RPMI7951 (cell line): ENCODE results near the gene ZBTB3. TPM values are rescaled to one million over a fixed set of nuclear protein-coding genes. Genes with fewer than 3 reads are reported as not detected.
"Not testable (repeated sequence)": the region's sequence is repeated elsewhere in the genome, so short reads cannot be mapped to it uniquely, and the experiment has no call there.

ENCODE experiments used
- DNase-seq: peaks from one replicate; pipeline ENCODE4 v3.0.0-alpha.2; 2012; ENCODE audit warnings: low read depth
- total RNA-seq: library from RNA; depleted of rRNA; stranded (reverse); fragments of >200 nt; shearing (Covaris generic); gene quantifications from 2 replicates; pipeline ENCODE4 v1.2.3, GENCODE V29; 2014; rRNA removed

Gene ZBTB3
- total RNA-seq, 1 experiment from 2014 or later = 11.4 TPM

DNA sequence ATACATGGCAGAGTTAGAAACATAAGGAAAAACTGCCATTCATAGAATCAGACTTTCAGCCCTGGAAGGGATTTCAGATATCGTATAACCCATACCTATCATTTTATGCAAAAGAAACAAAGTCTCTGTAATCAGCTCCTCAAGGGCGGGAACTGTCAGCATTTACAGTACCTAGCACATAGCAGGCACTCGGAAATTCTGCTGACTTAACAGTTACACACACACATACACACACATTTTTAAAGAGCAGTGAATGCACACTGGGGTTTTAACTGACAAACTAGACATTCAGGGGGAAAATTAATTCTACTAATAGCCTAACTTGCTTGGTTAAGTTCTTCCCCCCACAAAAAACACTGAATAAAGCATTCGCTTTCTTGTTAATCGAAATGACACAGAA lies 37.8 kb downstream of the ZBTB3 start:
- DNase-seq = no peak

- no peak for DNase-seq
Measured at GRCh38 chr11:62715150-62716130, 38.5 kb downstream of the ZBTB3 start.

GRCh38 chr11:62713343-62713742 lies 40.6 kb downstream of the ZBTB3 start:
- no peak for DNase-seq

- no peak for DNase-seq
Measured at GRCh38 chr11:62712861-62713260, 41.1 kb downstream of the ZBTB3 start.

DNA sequence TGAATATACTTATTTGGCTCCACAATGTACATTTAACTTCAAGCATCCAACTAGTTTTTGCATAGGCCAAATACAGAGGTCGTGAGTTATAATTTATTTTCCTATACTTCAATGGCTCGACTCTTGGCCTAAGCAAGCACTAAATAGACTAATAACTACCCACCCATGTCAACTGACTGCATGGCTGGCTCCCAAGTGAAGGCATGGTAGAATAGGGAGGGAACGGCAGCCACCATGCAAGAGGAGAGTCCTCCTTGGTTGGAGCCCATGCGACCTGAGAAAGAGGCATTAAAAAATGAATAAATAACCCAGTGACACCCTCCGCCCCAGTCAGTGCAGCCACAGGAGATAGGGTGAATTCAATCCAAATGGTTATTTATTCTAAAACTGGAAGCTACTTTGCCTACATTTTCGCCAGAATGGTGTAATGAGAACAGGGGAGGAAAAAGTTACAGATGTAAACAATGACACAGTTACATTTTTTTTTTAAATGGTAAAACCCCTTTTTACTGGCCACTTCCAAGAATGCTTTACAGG lies 41.6 kb downstream of the ZBTB3 start:
- DNase-seq = no peak

DNA sequence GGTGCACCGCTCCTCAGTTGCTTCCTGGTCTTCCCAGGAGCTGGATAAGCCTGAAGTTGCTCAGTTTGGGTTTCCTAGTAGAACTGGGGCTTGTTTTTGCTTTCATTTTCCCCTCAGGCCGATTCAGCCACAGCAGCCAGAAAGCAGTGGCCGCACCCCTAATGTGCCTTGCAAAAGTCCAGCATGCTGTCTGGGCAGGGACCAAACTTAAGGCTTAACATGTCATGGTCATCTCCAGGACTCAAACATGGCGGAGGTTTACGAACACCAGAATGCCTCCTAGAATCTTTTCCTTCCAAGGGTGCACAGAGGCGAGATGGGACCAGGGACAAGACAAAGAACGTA lies 44.0 kb downstream of the ZBTB3 start:
- peak; percentile 54 for DNase-seq

DNA sequence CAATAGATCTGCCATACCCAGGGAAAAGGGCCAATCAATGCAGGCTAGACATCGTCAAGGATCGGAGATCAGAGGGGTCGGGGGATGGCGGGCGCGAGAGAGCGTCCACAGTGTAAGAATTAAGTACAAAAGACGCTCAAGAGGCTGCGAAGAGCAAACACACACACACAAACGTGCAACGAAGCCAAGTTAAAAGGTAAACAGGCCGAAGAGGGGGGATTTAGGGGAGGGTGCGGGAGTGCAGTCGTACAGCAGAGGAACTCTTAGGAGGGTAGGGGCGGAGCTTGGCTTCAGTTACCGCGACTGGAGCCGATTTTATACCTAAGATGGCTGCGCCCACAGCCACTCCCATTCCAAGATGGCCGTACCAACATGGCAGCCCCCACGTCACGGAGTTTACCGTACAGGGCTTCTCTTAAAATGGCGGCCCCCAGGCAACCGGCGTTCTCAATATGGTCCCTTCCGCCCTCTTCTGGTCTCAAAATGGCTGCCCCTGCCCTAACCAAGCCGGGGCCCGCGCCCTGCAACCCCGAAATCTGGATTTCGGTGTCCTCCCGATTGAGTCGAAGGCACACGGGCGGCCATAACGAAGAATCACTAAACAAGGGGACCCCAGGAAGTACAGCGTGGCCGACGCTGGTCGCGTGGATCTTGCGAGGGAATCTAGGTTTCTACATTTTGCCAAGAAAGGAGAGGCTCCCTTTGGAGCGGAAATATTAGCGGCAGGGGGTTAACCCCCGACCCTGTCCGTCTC lies 44.5 kb downstream of the ZBTB3 start:
- peak; percentile 96 for DNase-seq

DNA sequence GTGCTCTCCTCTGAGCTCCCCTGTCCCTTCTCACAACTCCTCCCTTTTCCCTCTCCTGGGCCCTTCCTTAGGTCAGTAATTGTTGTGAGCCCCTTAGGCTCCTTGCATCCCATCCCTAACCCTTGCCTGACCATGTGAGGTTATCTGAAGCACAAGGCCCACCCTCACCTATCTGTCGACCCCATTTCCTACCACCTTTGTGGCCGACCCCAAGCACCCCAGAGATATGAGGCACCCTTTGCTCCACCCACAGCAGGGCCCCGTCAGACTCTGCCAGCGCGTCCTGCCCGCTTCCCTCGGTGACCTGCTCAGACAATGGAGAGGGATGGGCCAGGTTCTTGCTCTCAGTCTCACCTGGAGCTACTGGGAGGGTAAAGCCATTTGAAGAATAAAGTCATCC lies 45.2 kb downstream of the ZBTB3 start:
- DNase-seq = no peak

DNA sequence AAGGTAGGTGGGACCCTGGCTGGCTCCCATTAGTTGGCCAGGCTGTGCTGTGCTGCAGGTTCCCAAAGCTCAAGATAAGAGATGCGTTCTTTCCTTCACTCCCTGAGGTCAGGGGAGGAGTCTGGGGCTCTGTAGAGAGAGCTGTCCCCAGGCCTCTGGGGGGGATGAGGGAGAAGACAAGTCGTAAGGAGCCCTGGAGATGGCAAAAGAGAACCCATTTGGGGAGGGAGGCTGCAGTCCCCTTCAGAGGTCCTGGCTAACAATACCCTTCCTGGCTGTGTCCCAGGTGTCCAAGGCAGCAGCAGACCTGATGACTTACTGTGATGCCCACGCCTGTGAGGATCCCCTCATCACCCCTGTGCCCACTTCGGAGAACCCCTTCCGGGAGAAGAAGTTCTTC lies 45.6 kb downstream of the ZBTB3 start:
- DNase-seq = no peak

- no peak for DNase-seq
Measured at GRCh38 chr11:62707277-62707861, 46.6 kb downstream of the ZBTB3 start, which contains the start of the genes BSCL2 and GNG3. TSS of gene BSCL2 (minus strand) at chr11:62707424. CDS start at chr11:62707195, 229 bp downstream. TSS of gene GNG3 (plus strand) at chr11:62707676. CDS start at chr11:62708296, 620 bp downstream.

- no peak for DNase-seq
Measured at GRCh38 chr11:62706850-62707247, 47.1 kb downstream of the ZBTB3 start.

GRCh38 chr11:62705880-62706849 lies 47.8 kb downstream of the ZBTB3 start:
- peak; percentile 95 for DNase-seq

DNA sequence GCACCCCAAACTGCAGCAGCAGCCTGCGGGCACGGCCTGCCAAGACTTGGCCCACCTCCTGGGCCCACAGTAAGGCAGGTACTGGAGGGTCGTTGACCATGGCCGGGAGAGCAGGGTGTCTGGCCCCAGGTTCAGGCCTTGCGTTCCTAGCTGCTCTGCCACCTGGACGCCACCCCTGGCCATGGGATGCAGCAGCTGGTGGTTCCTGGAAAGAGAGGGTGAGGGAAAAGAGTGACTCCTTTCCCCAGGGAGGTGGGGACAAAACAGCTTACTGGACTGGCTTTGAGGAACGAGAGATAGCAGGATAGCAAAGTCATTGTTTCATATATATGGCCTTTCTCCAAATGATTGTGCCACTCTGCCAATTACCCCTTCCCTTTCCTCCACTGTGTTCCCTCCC lies 48.5 kb downstream of the ZBTB3 start:
- no peak for DNase-seq

DNA sequence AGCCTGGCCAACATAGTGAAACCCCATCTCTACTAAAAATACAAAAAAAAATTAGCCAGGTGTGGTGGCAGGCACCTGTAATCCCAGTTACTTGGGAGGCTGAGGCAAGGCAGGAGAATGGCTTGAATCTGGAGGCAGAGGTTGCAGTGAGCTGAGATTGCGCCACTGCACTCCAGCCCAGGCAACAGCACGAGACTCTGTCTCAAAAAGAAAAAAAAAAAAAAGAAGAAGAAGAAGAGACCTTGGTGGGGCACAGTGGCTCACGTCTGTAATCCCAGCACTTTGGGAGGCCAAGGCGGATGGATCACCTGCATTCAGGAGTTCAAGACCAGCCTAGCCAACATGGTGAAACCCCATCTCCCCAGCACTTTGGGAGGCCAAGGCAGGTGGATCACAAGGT lies 50.0 kb downstream of the ZBTB3 start:
- DNase-seq = not testable (repeated sequence)

- no peak for DNase-seq
Measured at GRCh38 chr11:62702246-62702645, 51.7 kb downstream of the ZBTB3 start.

Other genes starting within 250 kb of the ZBTB3 start
- 184 and 206 TPM in 2 replicates for gene AHNAK, start 207.4 kb downstream of the ZBTB3 start, total RNA-seq
- gene EEF1G, start 180.3 kb downstream of the ZBTB3 start, total RNA-seq = 841 and 1,053 TPM in 2 replicates
- gene TUT1, start 162.6 kb downstream of the ZBTB3 start, total RNA-seq = 4.7 and 5.3 TPM in 2 replicates
- gene MTA2, start 152.3 kb downstream of the ZBTB3 start, total RNA-seq = 91.2 and 103 TPM in 2 replicates
- 7.1 and 13.8 TPM in 2 replicates for gene EML3, start 141.4 kb downstream of the ZBTB3 start, total RNA-seq
- gene ROM1, start 140.9 kb downstream of the ZBTB3 start, total RNA-seq = 2.5 and 3.6 TPM in 2 replicates
- gene B3GAT3, start 132.2 kb downstream of the ZBTB3 start, total RNA-seq = 23.3 and 27.1 TPM in 2 replicates
- gene GANAB, start 107.5 kb downstream of the ZBTB3 start, total RNA-seq = 136 and 159 TPM in 2 replicates
- 10.7 and 14.8 TPM in 2 replicates for gene INTS5, start 100.9 kb downstream of the ZBTB3 start, total RNA-seq
- gene C11orf98, start 89.0 kb downstream of the ZBTB3 start, total RNA-seq = 69.0 and 73.3 TPM in 2 replicates
- gene CSKMT, start 88.8 kb downstream of the ZBTB3 start, total RNA-seq = 3.8 and 5.6 TPM in 2 replicates
- 19.6 and 26.6 TPM in 2 replicates for gene UQCC3, start 82.5 kb downstream of the ZBTB3 start, total RNA-seq
- 4.6 and 6.1 TPM in 2 replicates for gene LBHD1, start 81.9 kb downstream of the ZBTB3 start, total RNA-seq
- 107 and 128 TPM in 2 replicates for gene UBXN1, start 75.1 kb downstream of the ZBTB3 start, total RNA-seq
- gene LRRN4CL, start 64.6 kb downstream of the ZBTB3 start, total RNA-seq = 6.0 and 6.2 TPM in 2 replicates
- 65.0 and 71.0 TPM in 2 replicates for gene BSCL2, start 46.7 kb downstream of the ZBTB3 start, total RNA-seq
- not detected in 2 replicates for gene GNG3, start 46.5 kb downstream of the ZBTB3 start, total RNA-seq
- 10.2 and 11.8 TPM in 2 replicates for gene HNRNPUL2, start 26.7 kb downstream of the ZBTB3 start, total RNA-seq
- gene TTC9C, start 25.7 kb downstream of the ZBTB3 start, total RNA-seq = 56.6 and 68.4 TPM in 2 replicates
- gene POLR2G, start 7.4 kb upstream of the ZBTB3 start, total RNA-seq = 182 and 189 TPM in 2 replicates
- 15.1 and 18.1 TPM in 2 replicates for gene TAF6L, start 17.2 kb upstream of the ZBTB3 start, total RNA-seq
- gene TMEM179B, start 33.2 kb upstream of the ZBTB3 start, total RNA-seq = 88.3 and 110 TPM in 2 replicates
- gene TMEM223, start 37.8 kb upstream of the ZBTB3 start, total RNA-seq = 41.0 and 55.3 TPM in 2 replicates
- 24.9 and 26.1 TPM in 2 replicates for gene NXF1, start 51.3 kb upstream of the ZBTB3 start, total RNA-seq
- gene STX5, start 77.9 kb upstream of the ZBTB3 start, total RNA-seq = 40.7 and 43.1 TPM in 2 replicates
- gene TEX54, start 78.7 kb upstream of the ZBTB3 start, total RNA-seq = not detected in 2 replicates
- gene WDR74, start 85.4 kb upstream of the ZBTB3 start, total RNA-seq = 61.3 and 80.4 TPM in 2 replicates
- 85.2 and 94.7 TPM in 2 replicates for gene SLC3A2, start 126.7 kb upstream of the ZBTB3 start, total RNA-seq
- gene CHRM1, start 167.2 kb upstream of the ZBTB3 start, total RNA-seq = not detected in 2 replicates
- gene SLC22A6, start 230.8 kb upstream of the ZBTB3 start, total RNA-seq = not detected in 2 replicates